Activated CD8-positive, alpha-beta memory T cell treated with anti-CD3 and anti-CD28 coated beads for 36 hours (primary cell): ENCODE data around the gene C1QTNF3. TPM values are rescaled to one million over a fixed set of nuclear protein-coding genes. Genes with fewer than 3 reads are reported as not detected.
"Not testable (repeated sequence)": the region's sequence is repeated elsewhere in the genome, so short reads cannot be mapped to it uniquely, and the experiment has no call there.

Experiments used
- CTCF ChIA-PET: fragments of 350-600 bp; sonication (Branson Sonifier 250); formaldehyde crosslinking; loops from one replicate; lab custom pipeline; 2021; ENCODE audit warnings: antibody characterized with exemption; lab: Charles Lee
- POLR2A ChIA-PET: fragments of 350-600 bp; sonication (Branson Sonifier 250); formaldehyde crosslinking; loops from one replicate; lab custom pipeline; 2021; ENCODE audit warnings: antibody characterized with exemption; lab: Charles Lee
- total RNA-seq, 2 experiments: library from RNA; stranded (reverse); gene quantifications; one replicate each; pipeline ENCODE4 v1.2.3, GENCODE V29; 2021

C1QTNF3 gene
- 1 to 10 TPM in 1 of 2 experiments, under 1 TPM in 1; 0.92 to 1.3 TPM for total RNA-seq

GRCh38 chr5:34043099-34043876 lies at the start of gene C1QTNF3:
Gene C1QTNF3, minus strand, starts transcription at chr5:34043213. Its CDS starts 88 bp downstream, at chr5:34043125.
- ChIA-PET CTCF (no interaction called here), POLR2A (no interaction called here)

- POLR2A ChIA-PET, CTCF ChIA-PET: not testable (repeated sequence)
Measured at GRCh38 chr5:34091039-34091438, 48.0 kb upstream of the C1QTNF3 start.

DNA sequence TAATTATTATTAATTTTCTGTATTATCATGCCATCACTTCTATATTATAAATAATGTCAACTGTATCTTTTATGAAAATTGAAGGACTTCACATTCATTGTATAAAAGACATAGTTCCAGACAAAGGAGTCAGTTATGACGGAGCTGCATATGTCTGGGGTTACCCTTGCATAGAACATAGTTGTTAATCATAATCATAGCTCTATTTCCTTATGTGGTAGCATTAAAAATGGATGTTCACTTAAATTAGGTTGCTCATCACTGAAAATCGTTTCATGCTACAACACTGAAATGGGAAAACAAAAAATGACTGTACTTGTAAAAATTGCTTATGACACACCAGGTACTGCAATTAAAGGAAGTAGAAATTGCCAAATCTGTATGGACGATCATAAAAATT lies 46.8 kb upstream of the C1QTNF3 start:
- CTCF ChIA-PET, POLR2A ChIA-PET: not testable (repeated sequence)

GRCh38 chr5:34087728-34088127 lies 44.7 kb upstream of the C1QTNF3 start:
- POLR2A ChIA-PET, CTCF ChIA-PET: not testable (repeated sequence)

GRCh38 chr5:34083898-34084297 lies 40.9 kb upstream of the C1QTNF3 start:
- CTCF ChIA-PET, POLR2A ChIA-PET: not testable (repeated sequence)

- CTCF ChIA-PET, POLR2A ChIA-PET: not testable (repeated sequence)
Measured at GRCh38 chr5:34079505-34079904, 36.5 kb upstream of the C1QTNF3 start.

DNA sequence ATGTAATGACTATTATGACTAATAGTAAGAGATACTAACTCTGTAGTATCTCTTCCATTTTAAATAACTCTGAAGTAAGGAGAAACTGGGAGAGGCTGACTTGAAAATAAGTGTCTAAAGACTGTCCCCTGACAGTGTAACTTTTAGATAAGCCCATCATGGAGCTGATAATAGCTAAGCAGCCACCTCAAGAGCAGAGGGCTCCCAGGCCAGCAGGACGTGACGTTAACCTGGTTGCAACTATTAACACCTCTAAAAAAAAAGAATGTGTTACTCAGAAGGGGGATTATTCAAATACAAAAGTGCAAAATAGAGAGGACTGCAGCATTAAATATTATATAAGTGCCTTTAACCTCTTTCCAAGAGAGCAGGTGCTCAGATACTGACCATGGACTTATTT lies 34.6 kb upstream of the C1QTNF3 start:
- CTCF ChIA-PET, POLR2A ChIA-PET: not testable (repeated sequence)

DNA sequence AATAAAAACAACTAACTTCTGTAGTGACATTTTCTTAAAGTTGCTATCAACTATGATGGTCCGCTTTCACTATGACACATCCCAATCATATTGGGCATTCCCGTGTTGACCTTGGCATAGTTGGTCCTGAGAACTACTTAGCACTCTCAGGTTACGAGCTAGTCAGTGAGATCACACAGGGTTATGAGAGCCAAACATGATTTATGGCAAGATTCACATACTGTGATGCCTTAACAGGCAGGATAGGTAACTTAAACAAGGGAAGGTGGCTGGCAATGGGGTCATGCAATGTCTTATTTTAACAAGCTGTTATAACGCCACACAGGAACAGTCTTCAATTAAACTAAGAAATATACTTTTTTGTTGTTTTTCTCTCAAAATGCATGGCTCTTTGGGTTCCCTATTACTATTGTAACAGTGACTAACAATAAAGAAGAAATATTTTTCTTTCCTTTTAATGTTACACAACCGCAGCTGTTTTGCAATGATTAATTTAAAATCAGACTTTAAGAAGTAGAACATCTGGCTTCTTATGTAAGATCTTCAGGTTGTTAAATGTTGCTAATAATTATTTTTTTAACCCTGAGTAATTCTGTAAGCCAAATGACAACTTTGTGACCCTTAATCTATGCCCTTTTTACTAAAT lies 33.8 kb upstream of the C1QTNF3 start:
- CTCF ChIA-PET, POLR2A ChIA-PET: not testable (repeated sequence)

DNA sequence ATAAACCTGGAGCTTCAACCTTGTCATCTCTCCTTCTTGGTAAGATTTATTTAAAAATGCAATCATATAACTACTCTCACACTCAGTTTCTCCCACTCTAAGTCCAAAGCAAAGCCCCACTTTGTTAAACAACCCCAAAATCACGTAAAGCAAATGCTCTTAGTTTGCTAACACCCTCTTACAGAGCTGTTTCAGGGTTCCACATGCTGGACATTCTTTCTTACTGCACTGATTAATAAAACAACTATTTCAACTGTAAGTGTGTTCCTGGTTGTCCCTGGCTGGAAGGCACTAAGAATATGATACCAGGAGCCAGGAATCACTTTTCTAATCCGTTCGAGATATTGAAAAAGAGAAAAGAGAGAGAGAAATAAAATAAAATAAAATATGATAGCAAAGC lies 31.5 kb upstream of the C1QTNF3 start:
- POLR2A ChIA-PET, CTCF ChIA-PET: not testable (repeated sequence)

DNA sequence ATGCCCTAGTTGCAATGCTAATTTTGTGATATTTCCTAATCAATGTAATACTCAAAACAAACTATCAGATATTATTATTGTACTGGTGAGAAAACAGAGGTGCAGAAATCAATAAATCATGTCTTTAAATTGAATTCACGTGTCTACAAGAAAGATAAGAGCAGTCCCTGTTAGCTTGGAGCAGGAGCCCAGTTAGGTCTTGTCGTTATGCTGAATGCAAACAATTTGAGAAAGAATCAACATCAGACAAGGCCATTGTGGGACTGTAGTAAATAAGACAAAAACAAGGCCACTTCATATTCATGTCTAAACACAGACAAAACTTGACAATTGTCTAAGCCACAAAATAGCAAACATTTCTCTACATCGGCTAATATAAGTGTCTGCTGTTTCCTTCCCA lies 31.1 kb upstream of the C1QTNF3 start:
- CTCF ChIA-PET, POLR2A ChIA-PET: not testable (repeated sequence)

GRCh38 chr5:34070626-34071025 lies 27.6 kb upstream of the C1QTNF3 start:
- POLR2A ChIA-PET, CTCF ChIA-PET: not testable (repeated sequence)

GRCh38 chr5:34064656-34065055 lies 21.6 kb upstream of the C1QTNF3 start:
- ChIA-PET CTCF (no interaction called here), POLR2A (no interaction called here)

GRCh38 chr5:34062419-34062818 lies 19.4 kb upstream of the C1QTNF3 start:
- CTCF ChIA-PET: no interaction called here
- POLR2A ChIA-PET: no interaction called here

DNA sequence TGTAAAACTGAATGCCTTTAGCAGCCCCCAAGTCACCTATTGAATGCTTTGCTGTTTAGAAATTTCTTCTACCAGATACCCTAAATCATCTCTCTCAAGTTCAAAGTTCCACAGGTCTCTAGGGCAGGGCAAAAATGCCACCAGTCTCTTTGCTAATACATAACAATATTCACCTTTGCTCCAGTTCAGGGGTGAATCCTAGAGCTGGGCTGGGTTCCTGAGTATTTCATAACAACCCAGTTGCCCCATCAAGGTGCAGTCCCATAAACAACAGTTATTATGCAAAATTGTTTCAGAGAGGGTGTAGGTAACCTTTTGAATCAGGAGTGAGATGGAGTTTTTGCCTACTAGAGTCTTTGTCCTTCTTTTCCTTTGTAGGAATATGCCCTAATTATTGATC lies 19.0 kb upstream of the C1QTNF3 start:
- POLR2A ChIA-PET: no interaction called here
- CTCF ChIA-PET: no interaction called here

GRCh38 chr5:34059977-34060376 lies 17.0 kb upstream of the C1QTNF3 start:
- POLR2A ChIA-PET: no interaction called here

GRCh38 chr5:34058532-34058931 lies 15.5 kb upstream of the C1QTNF3 start:
- ChIA-PET POLR2A (no interaction called here), CTCF (no interaction called here)

More at GRCh38 chr5:34059977-34060376, 17.0 kb upstream of the C1QTNF3 start:
- CTCF ChIA-PET: no interaction called here

DNA sequence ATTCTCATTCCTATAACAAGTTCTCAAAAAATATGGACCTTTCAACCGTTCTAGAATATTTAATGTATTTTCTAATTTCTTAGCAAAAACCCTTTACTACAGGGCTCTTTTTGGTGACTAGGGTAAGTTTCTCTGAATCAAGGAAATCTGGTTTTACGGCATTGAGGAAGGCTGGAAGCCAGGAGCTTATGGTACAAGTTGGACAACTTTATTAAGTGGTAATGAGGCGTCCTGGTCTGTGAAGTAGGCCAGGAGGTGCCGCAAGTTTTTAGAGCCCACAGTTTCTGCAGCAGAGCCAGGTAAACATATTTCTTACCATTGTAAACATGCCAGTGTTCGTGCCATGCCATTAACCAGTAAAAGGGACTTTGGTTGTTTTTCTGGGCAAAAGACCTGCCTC lies 14.6 kb upstream of the C1QTNF3 start:
- CTCF ChIA-PET: no interaction called here
- POLR2A ChIA-PET: no interaction called here

DNA sequence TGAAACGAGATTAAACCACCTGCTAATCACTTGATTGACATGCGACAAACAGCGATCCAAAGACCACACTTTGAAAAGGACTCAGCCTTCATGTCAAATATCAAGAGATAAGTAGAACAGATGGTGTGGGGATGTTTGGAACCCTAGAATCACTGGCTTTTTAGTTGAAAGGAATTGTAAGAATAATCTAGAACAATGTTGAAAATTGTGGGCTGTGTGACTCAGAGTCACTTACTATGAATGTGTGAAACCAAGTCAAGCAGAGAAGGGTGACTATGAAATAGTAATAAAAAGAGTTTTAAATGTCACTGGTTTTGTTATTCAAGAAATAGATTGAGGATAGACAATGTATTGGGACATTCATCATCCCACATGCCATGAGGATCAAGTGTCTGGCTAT lies 14.1 kb upstream of the C1QTNF3 start:
- ChIA-PET CTCF (no interaction called here), POLR2A (no interaction called here)

- ChIA-PET POLR2A (no interaction called here), CTCF (no interaction called here)
Measured at GRCh38 chr5:34055667-34056066, 12.7 kb upstream of the C1QTNF3 start.

GRCh38 chr5:34054400-34054729 lies 11.4 kb upstream of the C1QTNF3 start:
- ChIA-PET POLR2A (no interaction called here), CTCF (no interaction called here)
